Panc1 (cell line): ENCODE data around the gene PTGFRN. TPM values are rescaled to one million over a fixed set of nuclear protein-coding genes. Genes with fewer than 3 reads are reported as not detected.

Source experiments
- ATAC-seq: fragments of 200-7000 bp; cut with Tn5 transposase; 2 replicates; pipeline ENCODE4 v1.9.1; 2020; ENCODE audit warnings: mild to moderate bottlenecking, moderate library complexity
- BruUV-seq: library from RNA; stranded (reverse); fragments of 400-500 nt; replicated peaks from 2 replicates; lab custom pipeline; 2021; lab: Mats Ljungman, UMichigan
- CTCF ChIA-PET: fragments of 300-600 bp; sonication (Branson Sonifier 250); formaldehyde crosslinking; loops from one replicate; lab custom pipeline; 2022; ENCODE audit warnings: antibody characterized with exemption; lab: Charles Lee
- POLR2A ChIA-PET: fragments of 300-600 bp; sonication (Branson Sonifier 250); formaldehyde crosslinking; loops from one replicate; lab custom pipeline; 2022; ENCODE audit warnings: antibody characterized with exemption; lab: Charles Lee
- DNase-seq: peaks from one replicate; pipeline ENCODE4 v3.0.0-alpha.2; 2010; ENCODE audit warnings: low read depth, low spot score
- H3K27ac ChIP-seq: 2 replicates; pipeline ENCODE4 v1.5.1; 2011; ENCODE audit warnings: mild to moderate bottlenecking, low read length, inconsistent platforms
- H3K27me3 ChIP-seq: fragments of 200-500 bp; sonication (Bioruptor generic); 2 replicates; pipeline ENCODE4 v1.6.0; 2014; ENCODE audit warnings: low read length, inconsistent platforms; ENCODE audit not compliant: control insufficient read depth, insufficient read depth
- H3K36me3 ChIP-seq: fragments of 200-500 bp; sonication (Bioruptor generic); 2 replicates; pipeline ENCODE4 v1.5.1; 2014; ENCODE audit warnings: inconsistent platforms, mild to moderate bottlenecking, low read length, moderate library complexity; ENCODE audit not compliant: control insufficient read depth, insufficient read depth
- H3K4me1 ChIP-seq: 2 replicates; pipeline ENCODE4 v1.5.1; 2011; ENCODE audit warnings: inconsistent platforms, mild to moderate bottlenecking, low read length, moderate library complexity; ENCODE audit not compliant: control insufficient read depth, insufficient read depth
- H3K4me3 ChIP-seq, 2 experiments: 2 replicates each; pipeline ENCODE4 v1.5.1; 2011 to 2012; ENCODE audit warnings: low read depth in 2 of 2, low read length in 2 of 2, mild to moderate bottlenecking in 2 of 2, inconsistent platforms in 1 of 2, moderate library complexity in 1 of 2
- H3K9me3 ChIP-seq: fragments of 200-500 bp; sonication (Bioruptor generic); 2 replicates; pipeline ENCODE4 v1.5.1; 2014; ENCODE audit warnings: low read depth, mild to moderate bottlenecking, inconsistent platforms, low read length, moderate library complexity; ENCODE audit not compliant: control insufficient read depth, insufficient read depth
- CTCF ChIP-seq: fragments of 450-650 bp; IDR thresholded peaks from 2 replicates; pipeline ENCODE4 v1.5.1; 2017; ENCODE audit warnings: mild to moderate bottlenecking
- POLR2AphosphoS5 ChIP-seq: IDR thresholded peaks from 2 replicates; pipeline ENCODE4 v1.6.1; 2012; ENCODE audit warnings: mild to moderate bottlenecking, low read depth, low read length, moderate library complexity
- REST ChIP-seq, 2 experiments: IDR thresholded peaks; 2 replicates each; pipeline ENCODE4 v1.6.1; 2011 to 2012; ENCODE audit warnings: low read depth in 2 of 2, control low read depth in 1 of 2, low read length in 1 of 2, mild to moderate bottlenecking in 1 of 2, moderate library complexity in 1 of 2; ENCODE audit not compliant: insufficient read depth in 1 of 2
- SIN3A ChIP-seq: IDR thresholded peaks from 2 replicates; pipeline ENCODE4 v1.6.1; 2012; ENCODE audit warnings: low read depth, mild to moderate bottlenecking, low read length, moderate library complexity, borderline replicate concordance; ENCODE audit not compliant: insufficient read depth
- TCF7L2 ChIP-seq: IDR thresholded peaks from 2 replicates; pipeline ENCODE4 v1.6.1; 2011; ENCODE audit warnings: mild to moderate bottlenecking, low read depth, low read length, inconsistent platforms
- in situ Hi-C: cut with HindIII; loops from 2 replicates; pipeline ENCODE4 v1.10.0; 2016; ENCODE audit warnings: low sequenced_read_pairs, low pct_unique_long_range_greater_than_20kb
- intact Hi-C: fragments of 100-400 bp; cut with micrococcal nuclease; formaldehyde crosslinking; loops from one replicate; pipeline ENCODE4 v1.10.0; 2022; ENCODE audit not compliant: unreplicated experiment
- total RNA-seq: library from RNA; stranded (reverse); gene quantifications from one replicate; pipeline ENCODE4 v1.2.1, GENCODE V29; 2021; ENCODE audit not compliant: unreplicated experiment

PTGFRN gene
- total RNA-seq, 1 experiment from 2014 or later = 5.2 TPM

GRCh38 chr1:117038236-117038635 lies 128.5 kb downstream of the PTGFRN start:
- H3K4me3 ChIP-seq = no peak overlapping the region
- POLR2A ChIA-PET = no interaction called here
- no peaks in the 10 kb centered on the region for H3K4me1 ChIP-seq
- no peaks in the 10 kb centered on the region for H3K9me3 ChIP-seq
- no peak for DNase-seq
- intact Hi-C loops = no loop called here
- TF ChIP-seq SIN3A (no peak), CTCF (no peak), POLR2AphosphoS5 (no peak), REST (IDR thresholded peaks at IDR 0.05; ENCODE audit: insufficient read depth in 1 of 2, low read depth in 2 of 2, low read length in 1 of 2) (no peak), TCF7L2 (no peak)
- CTCF ChIA-PET = no interaction called here
- in situ Hi-C loops = no loop called here
- BruUV-seq = no TSS peak
- no peak overlapping the region for H3K27ac ChIP-seq
- no peaks in the 10 kb centered on the region for H3K27me3 ChIP-seq
- ATAC-seq = no peak
- H3K36me3 ChIP-seq = no peaks in the 10 kb centered on the region

Other genes with a start within 250 kb of the PTGFRN start
- gene IGSF3, start 242.2 kb upstream of the PTGFRN start, total RNA-seq = 9.3 TPM
- gene CD2, start 155.5 kb upstream of the PTGFRN start, total RNA-seq = 0.10 TPM
- not detected for gene CD101, start 91.8 kb downstream of the PTGFRN start, total RNA-seq
- 32.7 TPM for gene TTF2, start 150.4 kb downstream of the PTGFRN start, total RNA-seq
- gene TRIM45, start 211.8 kb downstream of the PTGFRN start, total RNA-seq = 4.7 TPM